Measurements from ENCODE around the gene RACK1. TPM values are rescaled to one million over a fixed set of nuclear protein-coding genes. Genes with fewer than 3 reads are reported as not detected.
"Not testable (repeated sequence)": the region's sequence is repeated elsewhere in the genome, so short reads cannot be mapped to it uniquely, and the experiment has no call there.

The RACK1 gene
- total RNA-seq, 1 donor from 2014 or later: 4,909 TPM

- no peaks in the 10 kb centered on the region for H3K36me3 ChIP-seq (ENCODE audit: control insufficient read depth, insufficient read depth, low read length)
- DNase-seq (ENCODE audit: low read depth): no peak
- TF ChIP-seq CTCF (IDR thresholded peaks at IDR 0.05; ENCODE audit: insufficient read depth, low read length, poor library complexity, severe bottlenecking): no peak
- no peaks in the 10 kb centered on the region for H3K27me3 ChIP-seq (ENCODE audit: control insufficient read depth, insufficient read depth, low read length)
- H3K4me3 ChIP-seq (ENCODE audit: low read depth, low read length): no peak overlapping the region
Observed at GRCh38 chr5:181212934-181213333, 30.8 kb downstream of the RACK1 start.

- H3K36me3 ChIP-seq (ENCODE audit: control insufficient read depth, insufficient read depth, low read length): no peaks in the 10 kb centered on the region
- H3K4me3 ChIP-seq (ENCODE audit: low read depth, low read length): no peak overlapping the region
- H3K27me3 ChIP-seq (ENCODE audit: control insufficient read depth, insufficient read depth, low read length): no peaks in the 10 kb centered on the region
- DNase-seq (ENCODE audit: low read depth): no peak
- no peak for TF ChIP-seq CTCF (IDR thresholded peaks at IDR 0.05; ENCODE audit: insufficient read depth, low read length, poor library complexity, severe bottlenecking)
Observed at GRCh38 chr5:181212080-181212479, 31.6 kb downstream of the RACK1 start.

GRCh38 chr5:181211208-181211607 is 32.5 kb downstream of the RACK1 start:
- TF ChIP-seq CTCF (IDR thresholded peaks at IDR 0.05; ENCODE audit: insufficient read depth, low read length, poor library complexity, severe bottlenecking): no peak

GRCh38 chr5:181210698-181211097 is 33.0 kb downstream of the RACK1 start:
- DNase-seq (ENCODE audit: low read depth); H3K36me3 ChIP-seq (ENCODE audit: control insufficient read depth, insufficient read depth, low read length); H3K27me3 ChIP-seq (ENCODE audit: control insufficient read depth, insufficient read depth, low read length); H3K4me3 ChIP-seq (ENCODE audit: low read depth, low read length): not testable (repeated sequence)

More at GRCh38 chr5:181211208-181211607, 32.5 kb downstream of the RACK1 start:
- no peaks in the 10 kb centered on the region for H3K36me3 ChIP-seq (ENCODE audit: control insufficient read depth, insufficient read depth, low read length)
- H3K4me3 ChIP-seq (ENCODE audit: low read depth, low read length): no peak overlapping the region
- H3K27me3 ChIP-seq (ENCODE audit: control insufficient read depth, insufficient read depth, low read length): no peaks in the 10 kb centered on the region
- DNase-seq (ENCODE audit: low read depth): no peak

GRCh38 chr5:181210148-181210547 is 33.6 kb downstream of the RACK1 start:
- DNase-seq (ENCODE audit: low read depth); H3K4me3 ChIP-seq (ENCODE audit: low read depth, low read length); H3K36me3 ChIP-seq (ENCODE audit: control insufficient read depth, insufficient read depth, low read length); H3K27me3 ChIP-seq (ENCODE audit: control insufficient read depth, insufficient read depth, low read length): not testable (repeated sequence)

- not testable (repeated sequence) for DNase-seq (ENCODE audit: low read depth); H3K27me3 ChIP-seq (ENCODE audit: control insufficient read depth, insufficient read depth, low read length); H3K4me3 ChIP-seq (ENCODE audit: low read depth, low read length); H3K36me3 ChIP-seq (ENCODE audit: control insufficient read depth, insufficient read depth, low read length)
Observed at GRCh38 chr5:181209006-181209405, 34.7 kb downstream of the RACK1 start.

- TF ChIP-seq CTCF (IDR thresholded peaks at IDR 0.05; ENCODE audit: insufficient read depth, low read length, poor library complexity, severe bottlenecking): no peak
- Histone ChIP-seq H3K27me3 (ENCODE audit: control insufficient read depth, insufficient read depth, low read length) (peaks cover 7% of the 10 kb centered on the region), H3K4me3 (ENCODE audit: low read depth, low read length) (no peak overlapping the region), H3K36me3 (ENCODE audit: control insufficient read depth, insufficient read depth, low read length) (no peaks in the 10 kb centered on the region)
- DNase-seq (ENCODE audit: low read depth): no peak
Observed at GRCh38 chr5:181207960-181208253, 35.8 kb downstream of the RACK1 start.

Data from kidney epithelial cell (primary cell).